Measurements from ENCODE around the gene EPS8L3. TPM values are rescaled to one million over a fixed set of nuclear protein-coding genes. Genes with fewer than 3 reads are reported as not detected.

EPS8L3 gene
- total and polyA plus RNA-seq, 2 of the 8 experiments (the other 6 are each of a cell fraction or from before 2014, with no cell fraction given) = not detected

DNA sequence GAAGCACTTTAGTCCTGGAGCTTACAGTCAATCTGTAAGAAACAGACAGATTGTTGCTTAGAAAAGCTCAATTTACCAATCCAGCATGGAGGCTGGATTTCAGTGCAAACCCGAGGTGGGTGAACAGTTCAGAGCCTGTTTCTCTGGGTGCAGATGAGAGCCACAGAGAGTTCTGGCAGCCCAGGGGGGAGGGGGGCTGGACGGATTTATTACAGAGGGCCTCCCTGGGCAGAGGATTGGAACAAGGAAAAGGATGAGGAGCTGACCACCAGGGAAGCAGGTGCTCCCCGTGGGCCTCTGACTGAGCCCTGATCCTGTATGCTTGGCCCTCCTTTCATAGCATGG is 38.0 kb upstream of the EPS8L3 start:
- no peaks in the 10 kb centered on the region for H4K20me1 ChIP-seq (replicated peaks in 1 of 2; ENCODE audit: control insufficient read depth in 1 of 2, insufficient read depth in 2 of 2, low read length in 2 of 2)
- H3K18ac ChIP-seq (ENCODE audit: extremely low read depth, low read length) = no peak overlapping the region
- no peak overlapping the region for H2BK12ac ChIP-seq (ENCODE audit: low read depth, low read length)
- no peaks in the 10 kb centered on the region for H3K79me1 ChIP-seq (ENCODE audit: low read depth, low read length)
- no peaks in the 10 kb centered on the region for H3K4me1 ChIP-seq (replicated peaks in 1 of 4; ENCODE audit: control insufficient read depth in 3 of 4, insufficient read depth in 4 of 4, low read length in 3 of 4)
- FAIRE-seq (no peak), DNase-seq (ENCODE audit: low read depth in 1 of 2, low spot score in 2 of 2) (no peak)
- H4K5ac ChIP-seq (ENCODE audit: insufficient read length, low read depth, low read length) = no peak overlapping the region
- no peak overlapping the region for H2BK20ac ChIP-seq (ENCODE audit: low read length)
- no peak overlapping the region for H3K4ac ChIP-seq (replicated peaks; ENCODE audit: insufficient read length, low read depth, low read length)
- no peak overlapping the region for H3K9ac ChIP-seq (replicated peaks in 1 of 4; ENCODE audit: extremely low read depth in 1 of 4, low read depth in 3 of 4, low read length in 3 of 4)
- POLR2A ChIA-PET (ENCODE audit: partially characterized antibody) = no interaction called here
- H3K27ac ChIP-seq (ENCODE audit: low read depth, low read length) = no peak overlapping the region
- no peak overlapping the region for H2AFZ ChIP-seq (ENCODE audit: low read length)
- no peak overlapping the region for H3K56ac ChIP-seq (replicated peaks; ENCODE audit: insufficient read length, low read depth, low read length)
- no peak overlapping the region for H3K4me3 ChIP-seq (ENCODE audit: extremely low read depth in 1 of 4, insufficient read depth in 2 of 4, low read depth in 3 of 4, low read length in 4 of 4)
- H2BK5ac ChIP-seq (ENCODE audit: low read depth, low read length) = no peak overlapping the region
- TF ChIP-seq POLR2A (IDR thresholded peaks at IDR 0.05; ENCODE audit: control extremely low read depth in 1 of 2, low read depth in 2 of 2, low read length in 2 of 2) (no peak), BCL11A (IDR thresholded peaks at IDR 0.05; ENCODE audit: low read depth in 2 of 2, low read length in 2 of 2) (no peak), TBP (IDR thresholded peaks at IDR 0.05; ENCODE audit: low read depth, low read length) (no peak), POU5F1 (IDR thresholded peaks at IDR 0.05; ENCODE audit: low read depth, low read length) (no peak), SIN3A (conservative IDR thresholded peaks at IDR 0.05 in 1 of 2, IDR thresholded peaks at IDR 0.05 in 1 of 2; ENCODE audit: low read depth in 1 of 2, low read length in 2 of 2) (no peak), BRCA1 (IDR thresholded peaks at IDR 0.05; ENCODE audit: low read depth, low read length) (no peak), TCF12 (IDR thresholded peaks at IDR 0.05; ENCODE audit: low read depth, low read length) (no peak)
- no peak overlapping the region for H3K23ac ChIP-seq (ENCODE audit: insufficient read length)
- no peak overlapping the region for H3K14ac ChIP-seq (ENCODE audit: insufficient read length)
- no peak overlapping the region for H2AK5ac ChIP-seq (ENCODE audit: low read depth, low read length)
- no peaks in the 10 kb centered on the region for H3K79me2 ChIP-seq (ENCODE audit: control insufficient read depth in 1 of 2, insufficient read depth in 2 of 2, low read length in 2 of 2)
- 91% methylated on average over 3 of the region's 3 CpGs; no CpG with 5 or more reads in 1 of the 2 experiments for WGBS, 2 experiments (ENCODE audit: extremely low coverage in 1 of 2, insufficient coverage in 1 of 2, insufficient read length in 1 of 2, insufficient replicate concordance in 2 of 2, low coverage in 1 of 2, low lambda C conversion rate in 2 of 2, missing lambda C conversion rate in 1 of 2)
- no peak overlapping the region for H4K8ac ChIP-seq (ENCODE audit: extremely low read depth, insufficient read depth, low read length)
- no peak overlapping the region for H2BK120ac ChIP-seq (replicated peaks; ENCODE audit: low read depth, low read length)
- H3K4me2 ChIP-seq (ENCODE audit: insufficient read depth in 1 of 2, low read depth in 2 of 2, low read length in 2 of 2) = no peak overlapping the region
- no peak overlapping the region for H2BK15ac ChIP-seq (ENCODE audit: low read length)
- CTCF ChIA-PET (ENCODE audit: partially characterized antibody) = interaction anchor here (0.7 to 2.9 kb wide), 12 partner anchors 9 to 210 kb away, joined by 3 to 11 read pairs (median 5); partner anchors contain the start of genes AHCYL1 and EPS8L3
- no peaks in the 10 kb centered on the region for H3K23me2 ChIP-seq (ENCODE audit: low read depth, low read length)
- no peaks in the 10 kb centered on the region for H3K36me3 ChIP-seq (ENCODE audit: control insufficient read depth in 2 of 4, insufficient read depth in 4 of 4, low read length in 3 of 4)
- H3K9me3 ChIP-seq (ENCODE audit: insufficient read depth in 2 of 2, low read depth in 1 of 2, low read length in 1 of 2) = no peaks in the 10 kb centered on the region
- H4K91ac ChIP-seq (replicated peaks; ENCODE audit: insufficient read length, low read length) = no peak overlapping the region
- no peaks in the 10 kb centered on the region for H3K27me3 ChIP-seq (replicated peaks in 1 of 4; ENCODE audit: control insufficient read depth in 3 of 4, extremely low read depth in 1 of 4, insufficient read depth in 3 of 4, low read length in 3 of 4)

Measured in H1 (cell line).